Activated CD4-positive, alpha-beta T cell treated with anti-CD3 and anti-CD28 coated beads for 4 hours (primary cell): ENCODE measurements around the gene MLANA.

Experiments
- DNase-seq, 2 donors: peaks; one replicate each; pipeline ENCODE4 v3.0.0-alpha.2; 2020

The MLANA gene

GRCh38 chr9:5908918-5909317 is 18.2 kb downstream of the MLANA start:
- DNase-seq = no peak

GRCh38 chr9:5909976-5910375 is 19.3 kb downstream of the MLANA start:
- DNase-seq = no peak

- no peak for DNase-seq
Observed at GRCh38 chr9:5910413-5911057, 19.8 kb downstream of the MLANA start.

- no peak for DNase-seq
Observed at GRCh38 chr9:5915438-5915837, 24.7 kb downstream of the MLANA start.

GRCh38 chr9:5917273-5917672 is 26.6 kb downstream of the MLANA start:
- DNase-seq = no peak

GRCh38 chr9:5917888-5918287 is 27.2 kb downstream of the MLANA start:
- DNase-seq = no peak

GRCh38 chr9:5918460-5918859 is 27.8 kb downstream of the MLANA start:
- DNase-seq = no peak

GRCh38 chr9:5920860-5921328 is 30.2 kb downstream of the MLANA start:
- no peak for DNase-seq

GRCh38 chr9:5922192-5922591 is 31.5 kb downstream of the MLANA start:
- DNase-seq = no peak

GRCh38 chr9:5931657-5932056 is 41.0 kb downstream of the MLANA start:
- no peak for DNase-seq

- no peak for DNase-seq
Observed at GRCh38 chr9:5938449-5938848, 47.8 kb downstream of the MLANA start.

- no peak for DNase-seq
Observed at GRCh38 chr9:5939530-5939929, 48.8 kb downstream of the MLANA start.

- no peak for DNase-seq
Observed at GRCh38 chr9:5941214-5941613, 50.5 kb downstream of the MLANA start.

GRCh38 chr9:5945112-5945511 is 54.4 kb downstream of the MLANA start:
- DNase-seq = no peak

GRCh38 chr9:5947912-5948311 is 57.2 kb downstream of the MLANA start:
- DNase-seq = no peak

- peak; percentile 7 to 12 for DNase-seq
Observed at GRCh38 chr9:5949103-5949699, 58.5 kb downstream of the MLANA start.

- no peak for DNase-seq
Observed at GRCh38 chr9:5950261-5950660, 59.6 kb downstream of the MLANA start.

- no peak for DNase-seq
Observed at GRCh38 chr9:5951686-5952211, 61.1 kb downstream of the MLANA start.

GRCh38 chr9:5953743-5954707 is 63.3 kb downstream of the MLANA start:
- no peak for DNase-seq

GRCh38 chr9:5957166-5957565 is 66.5 kb downstream of the MLANA start:
- no peak for DNase-seq

- no peak for DNase-seq
Observed at GRCh38 chr9:5958273-5958672, 67.6 kb downstream of the MLANA start.
